ENCODE results near the gene APBA2.
A peak's percentile ranks its signal among the peaks of the same experiment; 100 is the strongest.

APBA2 gene

GRCh38 chr15:28934645-28935044 is 48.9 kb downstream of the APBA2 start:
- H3K36me3 ChIP-seq (ENCODE audit: insufficient read depth, low read length) = no peaks in the 10 kb centered on the region
- H3K27me3 ChIP-seq (ENCODE audit: insufficient read depth, low read length, poor library complexity, severe bottlenecking) = no peaks in the 10 kb centered on the region
- H3K4me2 ChIP-seq (ENCODE audit: low read depth, low read length, poor library complexity, severe bottlenecking) = peak overlapping the region; percentile 80
- no peak overlapping the region for H2AFZ ChIP-seq (ENCODE audit: low read length)
- peak overlapping the region; percentile 77 for H3K4me3 ChIP-seq (ENCODE audit: low read length, poor library complexity, severe bottlenecking)
- H3F3A ChIP-seq (ENCODE audit: low read depth) = peaks cover 34% of the 10 kb centered on the region
- no peaks in the 10 kb centered on the region for H4K20me1 ChIP-seq (ENCODE audit: insufficient read depth, low read length, poor library complexity, severe bottlenecking)
- no peak for TF ChIP-seq EZH2phosphoT487 (IDR thresholded peaks at IDR 0.05; ENCODE audit: borderline replicate concordance)
- TF ChIP-seq CTCF (conservative IDR thresholded peaks at IDR 0.05; ENCODE audit: low read length) = no peak
- H3K9me2 ChIP-seq (replicated peaks; ENCODE audit: low read depth, low read length) = no peaks in the 10 kb centered on the region
- H3K9me3 ChIP-seq (ENCODE audit: insufficient read depth, low read depth, low read length) = no peaks in the 10 kb centered on the region
- H3K79me2 ChIP-seq (ENCODE audit: insufficient read depth, low read length) = peaks cover 81% of the 10 kb centered on the region
- peak overlapping the region; percentile 87 for H3K9ac ChIP-seq (ENCODE audit: low read depth, low read length, poor library complexity, severe bottlenecking)
- peaks cover 59% of the 10 kb centered on the region for H3K4me1 ChIP-seq (ENCODE audit: insufficient read depth, low read length, poor library complexity, severe bottlenecking)

- H3K4me1 ChIP-seq (ENCODE audit: insufficient read depth, low read length, poor library complexity, severe bottlenecking) = peaks cover 64% of the 10 kb centered on the region
Measured at GRCh38 chr15:28935316-28935715, 49.5 kb downstream of the APBA2 start.

GRCh38 chr15:28936081-28936480 is 50.3 kb downstream of the APBA2 start:
- Histone ChIP-seq H3K4me1 (ENCODE audit: insufficient read depth, low read length, poor library complexity, severe bottlenecking) (peaks cover 72% of the 10 kb centered on the region), H3K9me2 (replicated peaks; ENCODE audit: low read depth, low read length) (no peaks in the 10 kb centered on the region), H3K9ac (ENCODE audit: low read depth, low read length, poor library complexity, severe bottlenecking) (peak overlapping the region; percentile 87), H3K9me3 (ENCODE audit: insufficient read depth, low read depth, low read length) (no peaks in the 10 kb centered on the region), H3F3A (ENCODE audit: low read depth) (peaks cover 41% of the 10 kb centered on the region), H3K79me2 (ENCODE audit: insufficient read depth, low read length) (peaks cover 82% of the 10 kb centered on the region), H3K4me2 (ENCODE audit: low read depth, low read length, poor library complexity, severe bottlenecking) (peak overlapping the region; percentile 80), H4K20me1 (ENCODE audit: insufficient read depth, low read length, poor library complexity, severe bottlenecking) (no peaks in the 10 kb centered on the region), H3K27me3 (ENCODE audit: insufficient read depth, low read length, poor library complexity, severe bottlenecking) (no peaks in the 10 kb centered on the region), H3K4me3 (ENCODE audit: low read length, poor library complexity, severe bottlenecking) (peak overlapping the region; percentile 77), H3K36me3 (ENCODE audit: insufficient read depth, low read length) (no peaks in the 10 kb centered on the region), H2AFZ (ENCODE audit: low read length) (no peak overlapping the region)
- TF ChIP-seq CTCF (conservative IDR thresholded peaks at IDR 0.05; ENCODE audit: low read length) (no peak), EZH2phosphoT487 (IDR thresholded peaks at IDR 0.05; ENCODE audit: borderline replicate concordance) (no peak)

More at GRCh38 chr15:28935316-28935715, 49.5 kb downstream of the APBA2 start:
- Histone ChIP-seq H3K27me3 (ENCODE audit: insufficient read depth, low read length, poor library complexity, severe bottlenecking) (no peaks in the 10 kb centered on the region), H3K79me2 (ENCODE audit: insufficient read depth, low read length) (peaks cover 80% of the 10 kb centered on the region), H3K9me2 (replicated peaks; ENCODE audit: low read depth, low read length) (no peaks in the 10 kb centered on the region), H3K9me3 (ENCODE audit: insufficient read depth, low read depth, low read length) (no peaks in the 10 kb centered on the region), H3K4me3 (ENCODE audit: low read length, poor library complexity, severe bottlenecking) (peak overlapping the region; percentile 77), H4K20me1 (ENCODE audit: insufficient read depth, low read length, poor library complexity, severe bottlenecking) (no peaks in the 10 kb centered on the region), H3K4me2 (ENCODE audit: low read depth, low read length, poor library complexity, severe bottlenecking) (peak overlapping the region; percentile 80), H2AFZ (ENCODE audit: low read length) (no peak overlapping the region), H3K9ac (ENCODE audit: low read depth, low read length, poor library complexity, severe bottlenecking) (peak overlapping the region; percentile 87), H3F3A (ENCODE audit: low read depth) (peaks cover 34% of the 10 kb centered on the region), H3K36me3 (ENCODE audit: insufficient read depth, low read length) (no peaks in the 10 kb centered on the region)
- TF ChIP-seq CTCF (conservative IDR thresholded peaks at IDR 0.05; ENCODE audit: low read length) (peak; percentile 82), EZH2phosphoT487 (IDR thresholded peaks at IDR 0.05; ENCODE audit: borderline replicate concordance) (no peak)
